ENCODE data around the gene SLC6A1.

SLC6A1 gene

DNA sequence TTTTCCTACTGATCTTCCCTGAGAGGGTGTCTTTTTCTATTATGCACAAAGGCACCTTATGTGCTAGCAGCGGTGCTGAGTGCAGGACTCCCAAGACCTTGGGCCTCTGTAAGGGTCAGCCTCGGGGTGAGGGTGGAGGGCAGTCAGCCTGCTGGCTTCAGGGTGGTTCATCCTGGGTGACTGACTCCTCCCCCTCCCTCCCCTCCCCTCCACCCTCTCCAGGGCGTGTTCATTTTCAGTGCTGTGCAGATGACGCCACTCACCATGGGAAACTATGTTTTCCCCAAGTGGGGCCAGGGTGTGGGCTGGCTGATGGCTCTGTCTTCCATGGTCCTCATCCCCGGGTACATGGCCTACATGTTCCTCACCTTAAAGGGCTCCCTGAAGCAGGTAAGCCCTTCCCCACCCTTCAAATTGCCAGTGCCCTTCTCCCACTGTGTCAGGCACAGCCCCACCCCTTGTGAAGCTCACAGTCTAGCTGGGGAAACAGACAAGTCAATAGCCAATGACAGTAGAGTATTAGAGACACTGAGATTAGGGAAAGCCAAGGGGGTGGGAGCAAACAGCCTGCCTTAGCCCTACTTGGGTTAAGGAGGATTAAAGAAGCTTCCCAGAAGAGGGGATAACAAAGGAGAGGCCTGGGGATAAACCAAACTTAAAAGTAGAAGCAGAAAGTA lies 41.9 kb downstream of the SLC6A1 start:
- DNase-seq (ENCODE audit: extremely low read depth, insufficient read length) = no peak
- H3K4me3 ChIP-seq (replicated peaks; ENCODE audit: low read depth, low read length) = no peak overlapping the region
- TF ChIP-seq, protein P1, sequence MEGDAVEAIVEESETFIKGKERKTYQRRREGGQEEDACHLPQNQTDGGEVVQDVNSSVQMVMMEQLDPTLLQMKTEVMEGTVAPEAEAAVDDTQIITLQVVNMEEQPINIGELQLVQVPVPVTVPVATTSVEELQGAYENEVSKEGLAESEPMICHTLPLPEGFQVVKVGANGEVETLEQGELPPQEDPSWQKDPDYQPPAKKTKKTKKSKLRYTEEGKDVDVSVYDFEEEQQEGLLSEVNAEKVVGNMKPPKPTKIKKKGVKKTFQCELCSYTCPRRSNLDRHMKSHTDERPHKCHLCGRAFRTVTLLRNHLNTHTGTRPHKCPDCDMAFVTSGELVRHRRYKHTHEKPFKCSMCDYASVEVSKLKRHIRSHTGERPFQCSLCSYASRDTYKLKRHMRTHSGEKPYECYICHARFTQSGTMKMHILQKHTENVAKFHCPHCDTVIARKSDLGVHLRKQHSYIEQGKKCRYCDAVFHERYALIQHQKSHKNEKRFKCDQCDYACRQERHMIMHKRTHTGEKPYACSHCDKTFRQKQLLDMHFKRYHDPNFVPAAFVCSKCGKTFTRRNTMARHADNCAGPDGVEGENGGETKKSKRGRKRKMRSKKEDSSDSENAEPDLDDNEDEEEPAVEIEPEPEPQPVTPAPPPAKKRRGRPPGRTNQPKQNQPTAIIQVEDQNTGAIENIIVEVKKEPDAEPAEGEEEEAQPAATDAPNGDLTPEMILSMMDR (IDR thresholded peaks at IDR 0.05; ENCODE audit: insufficient read depth, low read length, poor library complexity, severe bottlenecking) = no peak

DNA sequence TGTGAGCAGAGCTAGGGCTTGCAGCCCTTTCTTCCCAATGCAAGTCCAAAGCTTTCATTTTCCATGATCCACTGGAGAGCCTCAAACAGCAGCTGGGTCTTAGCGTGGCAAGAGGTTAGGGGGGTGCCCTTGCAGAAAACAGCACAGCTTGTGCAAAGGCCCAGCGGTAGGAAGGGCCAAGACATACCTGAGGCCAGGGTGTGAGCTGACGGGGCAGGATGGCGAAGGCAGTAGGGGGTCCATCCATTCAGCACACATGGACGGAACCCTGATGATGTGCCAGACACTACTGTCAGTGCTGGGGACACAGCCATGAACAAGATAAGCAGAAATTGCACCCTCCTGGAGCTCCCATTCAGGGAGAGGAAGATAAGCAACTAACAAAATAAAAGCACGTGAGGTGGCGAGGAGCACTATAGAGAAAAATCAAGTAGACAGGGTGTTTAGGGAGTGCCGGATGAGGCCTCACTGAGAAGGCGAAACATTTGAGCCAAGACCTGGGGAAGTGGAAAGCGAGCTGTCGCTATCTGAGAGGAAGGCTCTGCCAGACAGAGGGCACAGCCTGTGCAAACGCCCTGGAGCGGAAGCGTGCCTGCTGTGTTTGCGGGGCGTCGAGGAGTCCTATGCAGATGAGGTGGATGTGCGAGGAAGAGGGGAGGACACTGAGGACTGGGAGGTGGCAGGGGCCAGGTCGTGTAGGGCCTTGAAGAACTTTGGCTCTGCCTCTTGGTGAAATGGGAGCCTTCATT lies 43.4 kb downstream of the SLC6A1 start:
- H3K27me3 ChIP-seq (replicated peaks; ENCODE audit: control insufficient read depth, insufficient read depth, low read length) = no peaks in the 10 kb centered on the region; the same call in 1 of the 2 replicates
- no peaks in the 10 kb centered on the region for H3K36me3 ChIP-seq (ENCODE audit: control insufficient read depth, insufficient read depth, low read length)
- H3K4me3 ChIP-seq (replicated peaks; ENCODE audit: low read depth, low read length) = no peak overlapping the region
- TF ChIP-seq, protein P1 (IDR thresholded peaks at IDR 0.05; ENCODE audit: insufficient read depth, low read length, poor library complexity, severe bottlenecking) = no peak
- DNase-seq (ENCODE audit: extremely low read depth, insufficient read length) = no peak

More for the DNA sequence above, 41.9 kb downstream of the SLC6A1 start:
- H3K27me3 ChIP-seq (replicated peaks; ENCODE audit: control insufficient read depth, insufficient read depth, low read length) = no peaks in the 10 kb centered on the region; the same call in 1 of the 2 replicates
- no peaks in the 10 kb centered on the region for H3K36me3 ChIP-seq (ENCODE audit: control insufficient read depth, insufficient read depth, low read length)

DNA sequence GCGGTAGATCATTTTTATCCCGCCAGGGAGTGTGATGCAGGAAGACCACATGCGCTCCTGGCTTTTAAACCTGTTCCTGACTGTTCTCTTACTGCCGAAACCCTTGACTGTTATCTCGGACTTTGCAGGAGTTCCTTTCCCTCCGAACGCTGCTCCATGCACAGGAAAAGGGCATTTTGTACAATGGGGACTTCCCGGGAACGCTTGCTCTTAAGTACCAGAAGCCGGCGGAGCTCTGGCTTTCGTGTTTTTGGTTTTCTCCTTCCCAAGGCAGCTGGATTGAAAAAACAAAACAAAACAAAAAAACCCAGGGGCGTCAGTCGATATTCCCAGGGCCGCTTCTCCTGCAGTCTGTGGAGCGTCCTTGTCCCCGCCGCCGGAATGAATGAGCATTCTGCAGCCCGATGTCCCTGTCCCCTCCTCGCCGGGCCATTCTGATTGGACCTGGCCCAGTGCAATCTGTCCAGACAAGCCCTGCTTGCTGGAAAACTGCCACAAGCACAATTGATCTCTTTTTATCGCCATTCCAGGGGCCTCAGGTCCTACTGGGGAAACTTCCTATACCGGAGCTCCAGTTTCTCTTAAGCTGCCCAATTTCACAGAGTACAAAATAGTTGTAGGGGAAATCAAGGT lies 44.8 kb downstream of the SLC6A1 start:
- no peak for DNase-seq (ENCODE audit: extremely low read depth, insufficient read length)
- H3K27me3 ChIP-seq (replicated peaks; ENCODE audit: control insufficient read depth, insufficient read depth, low read length) = no peaks in the 10 kb centered on the region; the same call in 1 of the 2 replicates
- H3K36me3 ChIP-seq (ENCODE audit: control insufficient read depth, insufficient read depth, low read length) = no peaks in the 10 kb centered on the region
- H3K4me3 ChIP-seq (replicated peaks; ENCODE audit: low read depth, low read length) = no peak overlapping the region
- TF ChIP-seq, protein P1 (IDR thresholded peaks at IDR 0.05; ENCODE audit: insufficient read depth, low read length, poor library complexity, severe bottlenecking) = no peak

DNA sequence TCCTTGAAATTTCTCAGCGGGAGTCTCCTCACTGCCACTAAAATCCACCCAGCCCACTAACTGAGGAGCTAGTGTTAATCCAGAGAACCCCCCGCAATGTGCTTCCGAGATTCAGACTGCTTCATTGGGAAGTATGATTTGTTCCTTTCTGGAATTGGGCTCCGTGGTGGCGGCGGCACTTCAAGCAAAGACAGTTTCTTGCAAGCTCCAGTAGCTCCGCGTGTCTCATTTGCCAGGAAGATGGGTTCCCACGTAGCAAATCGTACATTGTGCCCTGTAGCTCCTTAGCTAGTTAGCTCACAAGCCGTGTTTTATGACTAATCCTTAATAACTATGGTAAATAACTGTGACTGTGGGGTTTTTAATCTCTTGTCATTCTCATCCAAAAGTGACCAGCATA lies 45.4 kb downstream of the SLC6A1 start:
- Histone ChIP-seq H3K4me3 (replicated peaks; ENCODE audit: low read depth, low read length) (no peak overlapping the region), H3K27me3 (replicated peaks; ENCODE audit: control insufficient read depth, insufficient read depth, low read length) (no peaks in the 10 kb centered on the region; the same call in 1 of the 2 replicates), H3K36me3 (ENCODE audit: control insufficient read depth, insufficient read depth, low read length) (no peaks in the 10 kb centered on the region)
- DNase-seq (ENCODE audit: extremely low read depth, insufficient read length) = no peak
- TF ChIP-seq, protein P1 (IDR thresholded peaks at IDR 0.05; ENCODE audit: insufficient read depth, low read length, poor library complexity, severe bottlenecking) = no peak

DNA sequence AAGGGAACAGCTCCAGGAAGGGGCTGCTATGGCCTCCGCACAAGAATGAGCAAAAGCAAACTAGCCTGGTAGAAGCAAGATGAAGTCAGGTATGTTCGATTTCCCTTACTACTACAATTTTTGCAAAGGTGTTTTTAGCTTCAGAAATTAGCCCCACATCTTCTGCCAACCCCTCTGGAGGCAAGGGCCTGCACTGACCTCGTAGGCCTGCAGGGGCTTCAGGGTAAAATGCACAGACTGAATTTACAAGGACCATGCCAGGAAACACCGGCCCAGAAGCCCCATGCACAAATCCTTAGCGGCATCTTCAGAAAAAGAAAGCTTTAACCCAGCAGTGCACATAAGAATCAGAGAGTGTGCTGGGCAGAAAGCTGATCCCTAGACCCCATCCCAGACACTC lies 53.0 kb downstream of the SLC6A1 start:
- Histone ChIP-seq H3K4me3 (replicated peaks; ENCODE audit: low read depth, low read length) (no peak overlapping the region), H3K36me3 (ENCODE audit: control insufficient read depth, insufficient read depth, low read length) (no peaks in the 10 kb centered on the region), H3K27me3 (replicated peaks; ENCODE audit: control insufficient read depth, insufficient read depth, low read length) (peaks cover 3% of the 10 kb centered on the region; the same call in 1 of the 2 replicates)
- DNase-seq (ENCODE audit: extremely low read depth, insufficient read length) = no peak
- TF ChIP-seq, protein P1 (IDR thresholded peaks at IDR 0.05; ENCODE audit: insufficient read depth, low read length, poor library complexity, severe bottlenecking) = no peak
